Esophagus muscularis mucosa (tissue), 3 donors: Measurements from ENCODE around the gene CSKMT.

Experiments used
- EP300 ChIP-seq: sonication (generic); formaldehyde crosslinking; IDR thresholded peaks from one replicate; pipeline ENCODE4 v1.6.1; 2017; ENCODE audit warnings: antibody characterized with exemption
- TF ChIP-seq, protein P1 (sequence below), 3 experiments: fragments of 200-600 bp in 2 of 3; fragments of 450-650 bp in 1 of 3; sonication (generic) in 2 of 3; IDR thresholded peaks; one replicate each; pipeline ENCODE4 v1.5.1; 2017 to 2019; ENCODE audit warnings: antibody characterized with exemption in 3 of 3, mild to moderate bottlenecking in 2 of 3, moderate library complexity in 1 of 3

DNA sequence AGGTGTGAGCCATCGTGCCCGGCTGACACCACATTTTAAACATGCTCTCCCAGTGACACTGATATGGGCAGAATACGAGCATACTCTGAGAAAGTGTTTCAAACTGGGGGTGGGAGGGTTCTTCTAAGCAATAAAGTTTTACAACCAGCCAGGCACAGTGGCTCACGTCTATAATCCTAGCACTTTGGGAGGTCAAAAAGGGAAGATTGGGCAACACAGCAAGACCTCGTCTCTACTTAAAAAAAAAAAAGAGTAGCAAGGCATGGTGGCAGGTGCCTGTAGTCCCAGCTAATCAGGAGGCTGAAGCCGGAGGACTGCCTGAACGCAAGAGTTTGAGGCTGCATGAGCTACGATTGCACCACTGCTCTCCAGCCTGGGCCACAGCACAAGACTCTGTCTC is 20.9 kb upstream of the CSKMT start:
- TF ChIP-seq, protein P1, sequence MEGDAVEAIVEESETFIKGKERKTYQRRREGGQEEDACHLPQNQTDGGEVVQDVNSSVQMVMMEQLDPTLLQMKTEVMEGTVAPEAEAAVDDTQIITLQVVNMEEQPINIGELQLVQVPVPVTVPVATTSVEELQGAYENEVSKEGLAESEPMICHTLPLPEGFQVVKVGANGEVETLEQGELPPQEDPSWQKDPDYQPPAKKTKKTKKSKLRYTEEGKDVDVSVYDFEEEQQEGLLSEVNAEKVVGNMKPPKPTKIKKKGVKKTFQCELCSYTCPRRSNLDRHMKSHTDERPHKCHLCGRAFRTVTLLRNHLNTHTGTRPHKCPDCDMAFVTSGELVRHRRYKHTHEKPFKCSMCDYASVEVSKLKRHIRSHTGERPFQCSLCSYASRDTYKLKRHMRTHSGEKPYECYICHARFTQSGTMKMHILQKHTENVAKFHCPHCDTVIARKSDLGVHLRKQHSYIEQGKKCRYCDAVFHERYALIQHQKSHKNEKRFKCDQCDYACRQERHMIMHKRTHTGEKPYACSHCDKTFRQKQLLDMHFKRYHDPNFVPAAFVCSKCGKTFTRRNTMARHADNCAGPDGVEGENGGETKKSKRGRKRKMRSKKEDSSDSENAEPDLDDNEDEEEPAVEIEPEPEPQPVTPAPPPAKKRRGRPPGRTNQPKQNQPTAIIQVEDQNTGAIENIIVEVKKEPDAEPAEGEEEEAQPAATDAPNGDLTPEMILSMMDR (IDR thresholded peaks at IDR 0.05): no peak
- TF ChIP-seq EP300: no peak
